K562 (cell line): ENCODE results near the gene KDM4F. TPM values are rescaled to one million over a fixed set of nuclear protein-coding genes. Genes with fewer than 3 reads are reported as not detected.
A peak's percentile ranks its signal among the peaks of the same experiment; 100 is the strongest.

ENCODE experiments used
- CAMTA2 ChIP-seq: fragments of 250-450 bp; sonication (Bioruptor Pico); conservative IDR thresholded peaks from 2 replicates; pipeline ENCODE4 v1.5.1; 2022
- CCAR2 ChIP-seq: fragments of 200-400 bp; formaldehyde crosslinking; IDR thresholded peaks from 2 replicates; pipeline ENCODE4 v1.6.1; 2017; ENCODE audit warnings: mild to moderate bottlenecking, low read depth, low read length
- E2F4 ChIP-seq: sonication (generic); formaldehyde crosslinking; IDR thresholded peaks from 2 replicates; pipeline ENCODE4 v1.8.0; 2022; ENCODE audit warnings: mild to moderate bottlenecking, low read depth, missing genetic modification reagents
- FOS ChIP-seq: IDR thresholded peaks from 3 replicates; pipeline ENCODE4 v1.6.1; 2011; ENCODE audit not compliant: insufficient read length; ENCODE audit errors: extremely low read depth
- FOXP1 ChIP-seq: sonication (generic); formaldehyde crosslinking; IDR thresholded peaks from 2 replicates; pipeline ENCODE4 v1.8.0; 2022; ENCODE audit warnings: mild to moderate bottlenecking, missing genetic modification reagents
- HMG20B ChIP-seq: fragments of 250-450 bp; sonication (Bioruptor Pico); IDR thresholded peaks from 2 replicates; pipeline ENCODE4 v1.5.0; 2021; ENCODE audit warnings: mild to moderate bottlenecking
- KLF1 ChIP-seq: fragments of 450-650 bp; IDR thresholded peaks from 2 replicates; pipeline ENCODE4 v1.6.1; 2016; ENCODE audit warnings: missing genetic modification characterization, missing compliant biosample characterization
- MCM3 ChIP-seq: fragments of 450-650 bp; IDR thresholded peaks from 2 replicates; pipeline ENCODE4 v1.6.1; 2016
- MTA3 ChIP-seq: fragments of 450-650 bp; formaldehyde crosslinking; IDR thresholded peaks from 2 replicates; pipeline ENCODE4 v1.6.1; 2017; ENCODE audit warnings: mild to moderate bottlenecking, borderline replicate concordance
- PML ChIP-seq: IDR thresholded peaks from 2 replicates; pipeline ENCODE4 v1.6.1; 2012; ENCODE audit warnings: low read length, inconsistent platforms
- RBFOX2 ChIP-seq: fragments of 200-400 bp; formaldehyde crosslinking; IDR thresholded peaks from 2 replicates; pipeline ENCODE4 v1.6.1; 2017; ENCODE audit warnings: low read depth, mild to moderate bottlenecking, low read length, moderate library complexity
- RHOXF2B ChIP-seq: fragments of 250-450 bp; sonication (Bioruptor Pico); conservative IDR thresholded peaks from 2 replicates; pipeline ENCODE4 v1.5.1; 2021
- RNF2 ChIP-seq: sonication (generic); IDR thresholded peaks from 2 replicates; pipeline ENCODE4 v1.6.1; 2016
- SMAD3 ChIP-seq: fragments of 450-650 bp; formaldehyde crosslinking; conservative IDR thresholded peaks from 2 replicates; pipeline ENCODE4 v1.4.0; 2020; ENCODE audit warnings: mild to moderate bottlenecking
- STAT5A ChIP-seq: IDR thresholded peaks from 2 replicates; pipeline ENCODE4 v1.6.1; 2012; ENCODE audit warnings: low read length, inconsistent platforms, borderline replicate concordance
- USF2 ChIP-seq: sonication (generic); formaldehyde crosslinking; IDR thresholded peaks from 2 replicates; pipeline ENCODE4 v1.5.0; 2020; ENCODE audit warnings: missing genetic modification reagents
- ZEB2 ChIP-seq: fragments of 450-650 bp; IDR thresholded peaks from 2 replicates; pipeline ENCODE4 v1.6.1; 2016
- ZFPM2 ChIP-seq: fragments of 250-450 bp; sonication (Bioruptor Pico); IDR thresholded peaks from 2 replicates; pipeline ENCODE4 v1.5.1; 2022; ENCODE audit warnings: mild to moderate bottlenecking
- ZNF121 ChIP-seq: sonication (generic); formaldehyde crosslinking; conservative IDR thresholded peaks from 2 replicates; pipeline ENCODE4 v1.8.0; 2022; ENCODE audit warnings: missing genetic modification reagents
- ZNF354B ChIP-seq: fragments of 250-450 bp; sonication (Bioruptor Pico); IDR thresholded peaks from 2 replicates; pipeline ENCODE4 v1.4.0; 2020
- polyA plus RNA-seq, 8 experiments: library from polyadenylated mRNA; depleted of rRNA in 4 of 8; stranded (reverse) in 5 of 8; unstranded in 3 of 8; fragments of >200 nt; fragmentation: Nextera tagmentation in 2 of 8; fragmentation: Illumina TruSeq in 1 of 8; extraction: Ambion mirVana in 2 of 8; extraction: Trizol in 1 of 8; gene quantifications; 2 replicates each; pipeline versions ENCODE4 v1.2.1 to v1.2.3, GENCODE V29; 2011 to 2014; ENCODE audit warnings: inconsistent platforms in 1 of 8, missing spikeins in 1 of 8
- total RNA-seq, 7 experiments: library from RNA; depleted of rRNA in 6 of 7; stranded (reverse); fragments of >200 nt in 6 of 7; fragmentation: Illumina TruSeq in 2 of 7; extraction: Trizol in 2 of 7; gene quantifications; 2 replicates each; pipeline versions ENCODE4 v1.2.1 to v1.2.3, GENCODE V29; 2011 to 2021; ENCODE audit warnings: low replicate concordance in 1 of 7
- TF ChIP-seq, protein P1 (sequence below), 3 experiments: fragments of 200-800 bp in 1 of 3; fragments of 250-450 bp in 1 of 3; fragments of 450-650 bp in 1 of 3; sonication (Bioruptor Pico) in 1 of 3; sonication (Bioruptor generic) in 1 of 3; formaldehyde crosslinking in 1 of 3; IDR thresholded peaks; 2 replicates each; pipeline versions ENCODE4 v1.6.1 to v1.8.0; 2016 to 2022; ENCODE audit warnings: mild to moderate bottlenecking in 2 of 3, missing genetic modification characterization in 2 of 3, missing compliant biosample characterization in 1 of 3, moderate library complexity in 1 of 3
- TF ChIP-seq, protein P2 (sequence below): fragments of 450-650 bp; IDR thresholded peaks from 2 replicates; pipeline ENCODE4 v1.6.1; 2016; ENCODE audit warnings: mild to moderate bottlenecking

The KDM4F gene
- total and polyA plus RNA-seq, 9 of the 15 experiments (the other 6 are each of a cell fraction or from before 2014, with no cell fraction given), result not detected

DNA sequence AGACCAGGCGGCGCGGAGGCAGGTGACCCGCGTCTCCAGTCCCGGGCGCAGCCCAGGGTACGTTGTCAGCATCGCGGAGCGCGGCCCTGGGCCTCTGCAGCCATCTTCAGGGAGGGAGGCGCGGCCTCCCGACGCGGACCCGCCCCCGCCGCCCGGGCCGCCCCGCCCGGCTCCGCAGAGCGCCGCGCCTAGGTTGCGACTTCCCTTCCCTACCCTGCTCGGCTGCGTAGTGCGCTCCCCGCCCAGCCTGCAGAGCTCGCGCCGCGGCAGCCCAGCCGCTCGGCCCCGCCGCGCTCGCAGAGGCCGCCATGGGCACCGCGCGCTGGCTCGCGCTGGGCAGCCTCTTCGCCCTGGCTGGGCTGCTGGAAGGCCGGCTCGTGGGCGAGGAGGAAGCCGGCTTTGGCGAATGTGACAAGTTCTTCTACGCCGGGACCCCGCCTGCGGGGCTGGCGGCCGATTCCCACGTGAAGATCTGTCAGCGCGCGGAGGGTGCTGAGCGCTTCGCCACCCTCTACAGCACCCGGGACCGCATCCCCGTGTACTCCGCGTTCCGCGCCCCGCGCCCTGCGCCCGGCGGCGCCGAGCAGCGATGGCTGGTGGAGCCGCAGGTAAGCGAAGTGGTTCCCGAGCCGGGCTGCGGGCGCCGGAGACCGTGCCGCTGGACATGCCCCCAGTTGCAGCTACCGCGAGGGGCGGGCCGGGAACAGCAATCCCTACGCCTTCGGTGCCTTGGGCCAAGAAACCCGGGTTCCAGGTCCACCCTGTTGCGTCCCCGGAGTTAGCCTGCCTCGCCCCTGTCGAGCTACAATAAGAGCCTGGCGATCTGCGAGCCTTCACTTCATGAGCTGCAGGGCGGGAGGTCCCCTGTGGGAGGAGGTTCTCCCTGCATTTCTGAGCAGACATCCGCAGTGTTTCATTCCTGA is 40.7 kb downstream of the KDM4F start, which contains the start of gene ENDOD1 (continued):
- TF ChIP-seq STAT5A, result no peak
- TF ChIP-seq USF2 (CRISPR knock-in tag), result no peak
- no peak for TF ChIP-seq CAMTA2 (CRISPR knock-in tag)
- TF ChIP-seq CCAR2, result no peak
- TF ChIP-seq KLF1 (tag), result no peak
- TF ChIP-seq RNF2, result no peak
- no peak for TF ChIP-seq ZFPM2 (CRISPR knock-in tag)
- TF ChIP-seq ZEB2, result no peak
- peak; percentile 56; the same call in 1 of the 2 replicates for TF ChIP-seq FOXP1
- no peak for TF ChIP-seq RHOXF2B (CRISPR knock-in tag)
- TF ChIP-seq SMAD3 (CRISPR knock-in tag), result no peak
- TF ChIP-seq E2F4 (CRISPR knock-in tag), result no peak
- TF ChIP-seq, protein P1, sequence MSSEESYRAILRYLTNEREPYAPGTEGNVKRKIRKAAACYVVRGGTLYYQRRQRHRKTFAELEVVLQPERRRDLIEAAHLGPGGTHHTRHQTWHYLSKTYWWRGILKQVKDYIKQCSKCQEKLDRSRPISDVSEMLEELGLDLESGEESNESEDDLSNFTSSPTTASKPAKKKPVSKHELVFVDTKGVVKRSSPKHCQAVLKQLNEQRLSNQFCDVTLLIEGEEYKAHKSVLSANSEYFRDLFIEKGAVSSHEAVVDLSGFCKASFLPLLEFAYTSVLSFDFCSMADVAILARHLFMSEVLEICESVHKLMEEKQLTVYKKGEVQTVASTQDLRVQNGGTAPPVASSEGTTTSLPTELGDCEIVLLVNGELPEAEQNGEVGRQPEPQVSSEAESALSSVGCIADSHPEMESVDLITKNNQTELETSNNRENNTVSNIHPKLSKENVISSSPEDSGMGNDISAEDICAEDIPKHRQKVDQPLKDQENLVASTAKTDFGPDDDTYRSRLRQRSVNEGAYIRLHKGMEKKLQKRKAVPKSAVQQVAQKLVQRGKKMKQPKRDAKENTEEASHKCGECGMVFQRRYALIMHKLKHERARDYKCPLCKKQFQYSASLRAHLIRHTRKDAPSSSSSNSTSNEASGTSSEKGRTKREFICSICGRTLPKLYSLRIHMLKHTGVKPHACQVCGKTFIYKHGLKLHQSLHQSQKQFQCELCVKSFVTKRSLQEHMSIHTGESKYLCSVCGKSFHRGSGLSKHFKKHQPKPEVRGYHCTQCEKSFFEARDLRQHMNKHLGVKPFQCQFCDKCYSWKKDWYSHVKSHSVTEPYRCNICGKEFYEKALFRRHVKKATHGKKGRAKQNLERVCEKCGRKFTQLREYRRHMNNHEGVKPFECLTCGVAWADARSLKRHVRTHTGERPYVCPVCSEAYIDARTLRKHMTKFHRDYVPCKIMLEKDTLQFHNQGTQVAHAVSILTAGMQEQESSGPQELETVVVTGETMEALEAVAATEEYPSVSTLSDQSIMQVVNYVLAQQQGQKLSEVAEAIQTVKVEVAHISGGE (CRISPR knock-in tag; IDR thresholded peaks at IDR 0.05), result no peak
- peak; percentile 86 for TF ChIP-seq RBFOX2
- TF ChIP-seq MTA3, result 0 out of 2 replicates have a peak, but pooled peaks have one; percentile 33
- no peak for TF ChIP-seq ZNF121 (CRISPR knock-in tag)
- TF ChIP-seq MCM3, result no peak
- no peak for TF ChIP-seq PML
- TF ChIP-seq ZNF354B (CRISPR knock-in tag), result no peak
- TF ChIP-seq, protein P2, sequence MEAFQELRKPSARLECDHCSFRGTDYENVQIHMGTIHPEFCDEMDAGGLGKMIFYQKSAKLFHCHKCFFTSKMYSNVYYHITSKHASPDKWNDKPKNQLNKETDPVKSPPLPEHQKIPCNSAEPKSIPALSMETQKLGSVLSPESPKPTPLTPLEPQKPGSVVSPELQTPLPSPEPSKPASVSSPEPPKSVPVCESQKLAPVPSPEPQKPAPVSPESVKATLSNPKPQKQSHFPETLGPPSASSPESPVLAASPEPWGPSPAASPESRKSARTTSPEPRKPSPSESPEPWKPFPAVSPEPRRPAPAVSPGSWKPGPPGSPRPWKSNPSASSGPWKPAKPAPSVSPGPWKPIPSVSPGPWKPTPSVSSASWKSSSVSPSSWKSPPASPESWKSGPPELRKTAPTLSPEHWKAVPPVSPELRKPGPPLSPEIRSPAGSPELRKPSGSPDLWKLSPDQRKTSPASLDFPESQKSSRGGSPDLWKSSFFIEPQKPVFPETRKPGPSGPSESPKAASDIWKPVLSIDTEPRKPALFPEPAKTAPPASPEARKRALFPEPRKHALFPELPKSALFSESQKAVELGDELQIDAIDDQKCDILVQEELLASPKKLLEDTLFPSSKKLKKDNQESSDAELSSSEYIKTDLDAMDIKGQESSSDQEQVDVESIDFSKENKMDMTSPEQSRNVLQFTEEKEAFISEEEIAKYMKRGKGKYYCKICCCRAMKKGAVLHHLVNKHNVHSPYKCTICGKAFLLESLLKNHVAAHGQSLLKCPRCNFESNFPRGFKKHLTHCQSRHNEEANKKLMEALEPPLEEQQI, result no peak
- TF ChIP-seq FOS, result no peak
- no peak for TF ChIP-seq HMG20B (CRISPR knock-in tag)
